A549 (cell line): ENCODE results near the gene SMIM30. TPM values are rescaled to one million over a fixed set of nuclear protein-coding genes. Genes with fewer than 3 reads are reported as not detected.

ENCODE experiments used
- ATAC-seq, 2 experiments: fragments of 200-7000 bp in 1 of 2; fragments of >200 bp in 1 of 2; cut with Nextera tagmentation in 1 of 2; cut with Tn5 transposase in 1 of 2; 3 replicates each; pipeline versions ENCODE4 v1.8.0 to v1.9.1; 2018 to 2020; ENCODE audit warnings: mild to moderate bottlenecking in 1 of 2, moderate library complexity in 1 of 2
- CTCF ChIA-PET: fragments of 300-600 bp; sonication (Branson Sonifier 250); formaldehyde crosslinking; extraction: SDS; loops from one replicate; lab custom pipeline; 2021; ENCODE audit warnings: antibody characterized with exemption, inconsistent platforms; lab: Yijun Ruan, JAX
- POLR2A ChIA-PET: fragments of 350-600 bp; formaldehyde crosslinking; extraction: SDS; loops from one replicate; lab custom pipeline; 2021; ENCODE audit warnings: antibody characterized with exemption, inconsistent platforms; lab: Yijun Ruan, JAX
- DNase-seq, 2 experiments: peaks; one replicate each; pipeline versions ENCODE4 v3.0.0 to v3.0.0-alpha.2; 2011 to 2016; ENCODE audit warnings: low read depth in 1 of 2, low spot score in 1 of 2
- FAIRE-seq: peaks from 2 replicates; lab custom pipeline; 2011; peaks lifted over from hg19 to GRCh38; lab: Jason Lieb, UNC
- H3K27ac ChIP-seq, 2 experiments: fragments of >200 bp; sonication (Bioruptor Twin); formaldehyde crosslinking; 3 replicates each; pipeline ENCODE4 v1.5.1; 2016 to 2017
- H3K4me1 ChIP-seq: fragments of >200 bp; sonication (Bioruptor Twin); formaldehyde crosslinking; 3 replicates; pipeline ENCODE4 v1.6.1; 2016
- H3K4me2 ChIP-seq: fragments of >200 bp; sonication (Bioruptor Twin); formaldehyde crosslinking; 3 replicates; pipeline ENCODE4 v1.6.1; 2016
- H3K4me3 ChIP-seq: fragments of >200 bp; sonication (Bioruptor Twin); formaldehyde crosslinking; 3 replicates; pipeline ENCODE4 v1.5.1; 2016
- H3K9me3 ChIP-seq: fragments of >200 bp; sonication (Bioruptor Twin); formaldehyde crosslinking; 3 replicates; pipeline ENCODE4 v1.6.1; 2016
- ATOH8 ChIP-seq: fragments of 250-450 bp; sonication (Bioruptor Pico); IDR thresholded peaks from 2 replicates; pipeline ENCODE4 v1.5.0; 2020; ENCODE audit warnings: low read depth, mild to moderate bottlenecking, moderate library complexity
- BCL3 ChIP-seq: fragments of >200 bp; sonication (Bioruptor Twin); formaldehyde crosslinking; IDR thresholded peaks from 3 replicates; pipeline ENCODE4 v1.6.1; 2016
- CBX2 ChIP-seq: fragments of 200-600 bp; sonication (generic); IDR thresholded peaks from 2 replicates; pipeline ENCODE4 v1.6.1; 2016; ENCODE audit warnings: low read depth, mild to moderate bottlenecking, borderline replicate concordance
- CHD4 ChIP-seq: fragments of 200-600 bp; sonication (generic); IDR thresholded peaks from 2 replicates; pipeline ENCODE4 v1.6.1; 2016; ENCODE audit warnings: antibody characterized with exemption, mild to moderate bottlenecking, borderline replicate concordance
- E2F6 ChIP-seq: IDR thresholded peaks from 2 replicates; pipeline ENCODE4 v1.6.1; 2012; ENCODE audit warnings: low read depth, borderline replicate concordance
- EHF ChIP-seq: fragments of 250-450 bp; sonication (Bioruptor Pico); IDR thresholded peaks from 2 replicates; pipeline ENCODE4 v1.5.0; 2020; ENCODE audit warnings: mild to moderate bottlenecking
- EHMT2 ChIP-seq: fragments of 200-600 bp; sonication (generic); IDR thresholded peaks from 2 replicates; pipeline ENCODE4 v1.6.1; 2016; ENCODE audit warnings: antibody characterized with exemption, low read depth, mild to moderate bottlenecking, moderate library complexity
- ELK1 ChIP-seq: fragments of 150-350 bp; IDR thresholded peaks from 2 replicates; pipeline ENCODE4 v1.6.1; 2014; ENCODE audit warnings: low read depth, mild to moderate bottlenecking, low read length
- EP300 ChIP-seq, 2 experiments: fragments of >200 bp; sonication (Bioruptor Twin); formaldehyde crosslinking; IDR thresholded peaks; 2 replicates in 1 of 2; 3 replicates in 1 of 2; pipeline ENCODE4 v1.6.1; 2016 to 2017
- ESRRA ChIP-seq: fragments of 150-350 bp; IDR thresholded peaks from 2 replicates; pipeline ENCODE4 v1.6.1; 2014; ENCODE audit warnings: mild to moderate bottlenecking, low read length, borderline replicate concordance
- FOSB ChIP-seq: fragments of 250-450 bp; sonication (Bioruptor Pico); IDR thresholded peaks from 2 replicates; pipeline ENCODE4 v1.5.0; 2020; ENCODE audit warnings: mild to moderate bottlenecking, moderate library complexity
- FOSL2 ChIP-seq, 2 experiments: fragments of 450-650 bp in 1 of 2; fragments of >200 bp in 1 of 2; sonication (Bioruptor Twin) in 1 of 2; formaldehyde crosslinking; IDR thresholded peaks; 2 replicates each; pipeline versions ENCODE4 v1.5.0 to v1.6.1; 2016 to 2020; ENCODE audit warnings: mild to moderate bottlenecking in 1 of 2, moderate library complexity in 1 of 2
- HOXA7 ChIP-seq: fragments of 250-450 bp; sonication (Bioruptor Pico); IDR thresholded peaks from 2 replicates; pipeline ENCODE4 v1.5.0; 2020; ENCODE audit warnings: mild to moderate bottlenecking, moderate library complexity
- HOXB5 ChIP-seq: fragments of 250-450 bp; sonication (Bioruptor Pico); IDR thresholded peaks from 2 replicates; pipeline ENCODE4 v1.5.0; 2020; ENCODE audit warnings: mild to moderate bottlenecking, moderate library complexity
- JUNB ChIP-seq: fragments of >200 bp; sonication (Bioruptor Twin); formaldehyde crosslinking; IDR thresholded peaks from 2 replicates; pipeline ENCODE4 v1.6.1; 2016
- KDM5A ChIP-seq: fragments of 200-600 bp; sonication (generic); IDR thresholded peaks from 2 replicates; pipeline ENCODE4 v1.6.1; 2016; ENCODE audit warnings: antibody characterized with exemption, mild to moderate bottlenecking
- MAFK ChIP-seq: fragments of 450-650 bp; IDR thresholded peaks from 2 replicates; pipeline ENCODE4 v1.6.1; 2014; ENCODE audit not compliant: partially characterized antibody
- MAZ ChIP-seq: fragments of 150-350 bp; IDR thresholded peaks from 2 replicates; pipeline ENCODE4 v1.6.1; 2014; ENCODE audit warnings: antibody characterized with exemption, low read depth, low read length, borderline replicate concordance
- MYC ChIP-seq: IDR thresholded peaks from 2 replicates; pipeline ENCODE4 v1.6.1; 2012; ENCODE audit warnings: mild to moderate bottlenecking, inconsistent platforms, low read length, improper control_type of control experiment, borderline replicate concordance
- NFE2L2 ChIP-seq: fragments of 150-350 bp; conservative IDR thresholded peaks from 2 replicates; pipeline ENCODE4 v1.6.1; 2014; ENCODE audit warnings: low read length
- NPAS2 ChIP-seq: fragments of 250-450 bp; sonication (Bioruptor Pico); IDR thresholded peaks from 2 replicates; pipeline ENCODE4 v1.8.0; 2022; ENCODE audit warnings: mild to moderate bottlenecking, moderate library complexity, borderline replicate concordance
- NR3C1 ChIP-seq: fragments of >200 bp; sonication (Bioruptor Twin); formaldehyde crosslinking; IDR thresholded peaks from 3 replicates; pipeline ENCODE4 v1.6.1; 2017
- POLR2A ChIP-seq: IDR thresholded peaks from 2 replicates; pipeline ENCODE4 v1.6.1; 2012; ENCODE audit warnings: mild to moderate bottlenecking, low read length
- RFX5 ChIP-seq: fragments of 450-650 bp; IDR thresholded peaks from 2 replicates; pipeline ENCODE4 v1.7.1; 2014; ENCODE audit warnings: antibody characterized with exemption, mild to moderate bottlenecking, moderate library complexity
- RNF2 ChIP-seq: fragments of 200-600 bp; sonication (generic); IDR thresholded peaks from 2 replicates; pipeline ENCODE4 v1.6.1; 2016; ENCODE audit warnings: low read depth, mild to moderate bottlenecking, antibody characterized with exemption, moderate library complexity, borderline replicate concordance
- SREBF2 ChIP-seq: fragments of 450-650 bp; IDR thresholded peaks from 2 replicates; pipeline ENCODE4 v1.6.1; 2014; ENCODE audit warnings: mild to moderate bottlenecking, moderate library complexity
- TFCP2L1 ChIP-seq: fragments of 250-450 bp; sonication (Bioruptor Pico); IDR thresholded peaks from 2 replicates; pipeline ENCODE4 v1.5.0; 2021; ENCODE audit warnings: mild to moderate bottlenecking
- USF2 ChIP-seq: fragments of 450-650 bp; IDR thresholded peaks from 2 replicates; pipeline ENCODE4 v1.6.1; 2014; ENCODE audit warnings: antibody characterized with exemption
- ZNF302 ChIP-seq: fragments of 250-450 bp; sonication (Bioruptor Pico); IDR thresholded peaks from 2 replicates; pipeline ENCODE4 v1.9.0; 2021; ENCODE audit warnings: inconsistent platforms, mild to moderate bottlenecking, moderate library complexity
- WGBS: methylation state at CpG from one replicate; pipeline ENCODE4 v1.1.6; 2017; ENCODE audit errors: missing lambda C conversion rate; 5-methylcytosine and 5-hydroxymethylcytosine counted together
- polyA plus RNA-seq, 4 experiments: library from polyadenylated mRNA; depleted of rRNA in 3 of 4; stranded (reverse); fragments of >200 nt; fragmentation: RNase III in 1 of 4; extraction: RNeasy Plus Mini Kit Qiagen cat#74134 plus additional on column Dnase treatment in 1 of 4; gene quantifications; 2 replicates in 3 of 4; 3 replicates in 1 of 4; pipeline ENCODE4 v1.2.3, GENCODE V29; 2011 to 2017

SMIM30 gene
- polyA plus RNA-seq, 2 of the 4 experiments (the other 2 are of a cell fraction): 47.1 to 62.7 TPM

GRCh38 chr7:113125728-113126127, 7.4 kb upstream of the SMIM30 start:
- DNase-seq: no peak
- H3K4me2 ChIP-seq: no peak overlapping the region
- 48% methylated on average over 2 of the region's 2 CpGs for WGBS
- no peaks in the 10 kb centered on the region for H3K9me3 ChIP-seq
- CTCF ChIA-PET: interaction anchor here (1.3 kb wide), 1 partner anchor 296 kb away, joined by 4 read pairs; no protein-coding TSS in a partner anchor
- FAIRE-seq: no peak
- H3K4me1 ChIP-seq: no peaks in the 10 kb centered on the region
- H3K27ac ChIP-seq: no peak overlapping the region
- ATAC-seq: no peak
- no peak for TF ChIP-seq USF2
- TF ChIP-seq TFCP2L1 (CRISPR knock-in tag): no peak
- no peak for TF ChIP-seq EHF (CRISPR knock-in tag)
- TF ChIP-seq POLR2A: no peak
- TF ChIP-seq RFX5: no peak
- no peak for TF ChIP-seq ZNF302 (CRISPR knock-in tag)
- no peak for TF ChIP-seq JUNB
- TF ChIP-seq HOXB5 (CRISPR knock-in tag): no peak
- no peak for TF ChIP-seq MAFK
- no peak for TF ChIP-seq SREBF2
- no peak for TF ChIP-seq MYC
- no peak for TF ChIP-seq ESRRA
- no peak for TF ChIP-seq ELK1
- H3K4me3 ChIP-seq: no peak overlapping the region
- POLR2A ChIA-PET: no interaction called here

- DNase-seq (no peak), FAIRE-seq (no peak), ATAC-seq (no peak)
- Histone ChIP-seq H3K4me2 (no peak overlapping the region), H3K27ac (no peak overlapping the region), H3K9me3 (no peaks in the 10 kb centered on the region), H3K4me1 (0 out of 3 replicates have a peak, but pooled peaks cover 3% of the 10 kb centered on the region), H3K4me3 (no peak overlapping the region)
- TF ChIP-seq HOXA7 (no peak), KDM5A (no peak), JUNB (no peak), MAZ (no peak)
- ChIA-PET CTCF (no interaction called here), POLR2A (no interaction called here)
Observed at GRCh38 chr7:113122744-113123143, 4.4 kb upstream of the SMIM30 start.

DNA sequence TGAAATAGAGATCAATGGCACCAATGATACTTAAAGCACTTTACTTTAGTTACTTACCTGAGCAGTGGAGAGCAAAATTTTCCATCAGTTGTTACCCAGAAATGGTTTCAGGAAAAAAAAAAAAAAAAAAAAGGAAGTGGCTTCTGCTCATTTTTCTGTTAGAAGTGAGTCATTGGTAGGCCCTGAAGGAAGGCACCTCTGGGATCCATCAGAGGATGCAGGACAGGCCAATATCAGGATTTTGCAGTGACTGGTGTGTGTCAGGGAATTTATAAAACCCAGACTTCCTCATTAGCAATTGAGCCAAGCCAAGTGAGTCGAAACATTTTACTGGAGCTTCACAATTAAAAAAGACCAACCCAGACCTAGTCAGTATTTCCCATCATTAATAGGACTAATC, 2.3 kb upstream of the SMIM30 start:
- H3K4me3 ChIP-seq: no peak overlapping the region
- no peak overlapping the region for H3K4me2 ChIP-seq
- POLR2A ChIA-PET: no interaction called here
- DNase-seq (no peak), ATAC-seq (no peak), FAIRE-seq (no peak)
- 0 out of 3 replicates have a peak, but pooled peaks cover 6% of the 10 kb centered on the region for H3K4me1 ChIP-seq
- no peaks in the 10 kb centered on the region for H3K9me3 ChIP-seq
- no peak overlapping the region for H3K27ac ChIP-seq
- WGBS: 67% methylated on average over 1 of the region's 1 CpG
- no peak for TF ChIP-seq SREBF2
- TF ChIP-seq NFE2L2: no peak
- TF ChIP-seq NPAS2 (CRISPR knock-in tag): no peak
- no peak for TF ChIP-seq NR3C1
- no peak for TF ChIP-seq ELK1
- no peak for TF ChIP-seq BCL3
- no peak for TF ChIP-seq CBX2
- TF ChIP-seq JUNB: no peak
- no peak for TF ChIP-seq RNF2
- no peak for TF ChIP-seq ATOH8 (CRISPR knock-in tag)
- no peak for TF ChIP-seq E2F6
- TF ChIP-seq KDM5A: no peak
- no peak for TF ChIP-seq EHMT2
- no peak for TF ChIP-seq FOSB (CRISPR knock-in tag)
- TF ChIP-seq EP300 (IDR thresholded peaks at IDR 0.05): no peak
- no peak for TF ChIP-seq CHD4
- TF ChIP-seq FOSL2 (IDR thresholded peaks at IDR 0.05): no peak
- no peak for TF ChIP-seq FOSL2 (CRISPR knock-in tag; IDR thresholded peaks at IDR 0.05)
- CTCF ChIA-PET: no interaction called here
